ENCODE measurements around the gene HGFAC. TPM values are rescaled to one million over a fixed set of nuclear protein-coding genes. Genes with fewer than 3 reads are reported as not detected.

The HGFAC gene
- total and polyA plus RNA-seq, 8 donors: 0.09 to 2.2 (median 0.47) TPM; not detected in 3

DNA sequence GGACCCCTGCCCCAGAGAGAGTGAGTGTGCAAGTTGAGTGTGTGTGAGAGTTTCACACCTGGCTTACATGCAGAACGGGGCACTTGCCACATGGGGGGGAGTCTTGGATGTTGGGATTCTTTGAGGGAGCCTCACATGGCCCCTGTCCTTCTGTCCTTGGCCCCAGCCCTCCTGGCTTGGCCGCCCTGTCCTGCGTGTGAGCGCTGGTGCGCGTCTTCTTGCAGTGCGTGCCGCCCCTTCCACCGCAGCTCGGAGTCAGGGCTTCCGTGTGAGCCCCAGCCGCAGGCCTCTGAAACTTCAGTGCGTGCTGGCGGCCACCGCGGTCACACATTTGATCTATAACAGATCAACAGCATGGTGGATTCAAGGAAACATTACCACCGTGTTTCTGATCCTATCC is 30.1 kb upstream of the HGFAC start:
- WGBS, 2 donors: 89 to 94% methylated on average over 17 of the region's 17 CpGs
- H3K27me3 ChIP-seq: no peaks in the 10 kb centered on the region
- H3K27ac ChIP-seq: no peak overlapping the region
- H3K9me3 ChIP-seq: no peaks in the 10 kb centered on the region
- no peak overlapping the region for H3K4me3 ChIP-seq
- no peaks in the 10 kb centered on the region for H3K4me1 ChIP-seq
- intact Hi-C loops (cut with DNase I): no loop called here
- no peaks in the 10 kb centered on the region for H3K36me3 ChIP-seq
- FAIRE-seq (no peak), ATAC-seq (no peak), DNase-seq (peak in 1 of 6 donors; percentile 45)
- TF ChIP-seq, protein P1, sequence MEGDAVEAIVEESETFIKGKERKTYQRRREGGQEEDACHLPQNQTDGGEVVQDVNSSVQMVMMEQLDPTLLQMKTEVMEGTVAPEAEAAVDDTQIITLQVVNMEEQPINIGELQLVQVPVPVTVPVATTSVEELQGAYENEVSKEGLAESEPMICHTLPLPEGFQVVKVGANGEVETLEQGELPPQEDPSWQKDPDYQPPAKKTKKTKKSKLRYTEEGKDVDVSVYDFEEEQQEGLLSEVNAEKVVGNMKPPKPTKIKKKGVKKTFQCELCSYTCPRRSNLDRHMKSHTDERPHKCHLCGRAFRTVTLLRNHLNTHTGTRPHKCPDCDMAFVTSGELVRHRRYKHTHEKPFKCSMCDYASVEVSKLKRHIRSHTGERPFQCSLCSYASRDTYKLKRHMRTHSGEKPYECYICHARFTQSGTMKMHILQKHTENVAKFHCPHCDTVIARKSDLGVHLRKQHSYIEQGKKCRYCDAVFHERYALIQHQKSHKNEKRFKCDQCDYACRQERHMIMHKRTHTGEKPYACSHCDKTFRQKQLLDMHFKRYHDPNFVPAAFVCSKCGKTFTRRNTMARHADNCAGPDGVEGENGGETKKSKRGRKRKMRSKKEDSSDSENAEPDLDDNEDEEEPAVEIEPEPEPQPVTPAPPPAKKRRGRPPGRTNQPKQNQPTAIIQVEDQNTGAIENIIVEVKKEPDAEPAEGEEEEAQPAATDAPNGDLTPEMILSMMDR (IDR thresholded peaks at IDR 0.05): no peak

DNA sequence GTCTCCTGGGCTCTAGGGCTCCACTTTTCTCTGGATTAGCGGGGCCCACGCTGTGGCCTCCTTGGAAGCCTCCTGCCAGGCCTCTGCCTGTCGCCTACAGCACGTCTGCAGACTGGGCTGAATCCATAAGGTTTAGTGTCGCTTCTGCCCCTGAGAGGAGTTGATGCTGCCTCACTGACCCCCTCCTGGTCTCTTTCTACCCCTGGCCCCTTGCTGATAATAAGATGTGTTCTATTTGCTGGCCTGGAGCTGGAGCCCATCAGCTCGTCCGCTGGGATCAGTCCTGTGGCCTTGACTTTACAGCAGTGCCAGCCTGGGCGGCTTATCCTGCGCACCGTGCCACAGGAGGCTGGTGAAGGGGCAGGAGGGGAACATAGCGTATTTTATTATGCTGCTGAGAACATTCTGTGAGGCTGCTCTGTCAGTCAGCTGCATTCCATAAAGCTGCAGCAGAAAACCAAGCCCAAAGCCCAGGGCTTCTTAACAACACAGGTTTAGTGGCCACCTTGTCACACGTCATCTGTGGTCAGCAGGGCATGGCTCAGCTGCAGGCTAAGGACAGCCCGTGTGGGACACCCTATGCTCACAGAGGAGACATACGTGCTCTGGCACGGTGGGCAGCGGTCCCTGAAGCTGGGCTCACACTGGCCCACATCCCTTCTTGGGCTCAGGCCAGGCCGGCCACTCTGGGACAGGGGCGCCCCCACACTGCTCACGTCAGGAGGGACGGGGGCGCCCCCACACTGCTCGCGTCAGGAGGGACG is 29.3 kb upstream of the HGFAC start:
- Histone ChIP-seq H3K4me1 (no peaks in the 10 kb centered on the region), H3K9me3 (no peaks in the 10 kb centered on the region), H3K27ac (no peak overlapping the region), H3K36me3 (no peaks in the 10 kb centered on the region), H3K27me3 (no peaks in the 10 kb centered on the region), H3K4me3 (no peak overlapping the region)
- TF ChIP-seq, protein P1 (IDR thresholded peaks at IDR 0.05): no peak
- 84 to 87% methylated on average over 17 to 24 of the region's 24 CpGs for WGBS, 2 donors
- FAIRE-seq (no peak), ATAC-seq (no peak), DNase-seq (no peak)
- intact Hi-C loops (cut with DNase I): no loop called here

DNA sequence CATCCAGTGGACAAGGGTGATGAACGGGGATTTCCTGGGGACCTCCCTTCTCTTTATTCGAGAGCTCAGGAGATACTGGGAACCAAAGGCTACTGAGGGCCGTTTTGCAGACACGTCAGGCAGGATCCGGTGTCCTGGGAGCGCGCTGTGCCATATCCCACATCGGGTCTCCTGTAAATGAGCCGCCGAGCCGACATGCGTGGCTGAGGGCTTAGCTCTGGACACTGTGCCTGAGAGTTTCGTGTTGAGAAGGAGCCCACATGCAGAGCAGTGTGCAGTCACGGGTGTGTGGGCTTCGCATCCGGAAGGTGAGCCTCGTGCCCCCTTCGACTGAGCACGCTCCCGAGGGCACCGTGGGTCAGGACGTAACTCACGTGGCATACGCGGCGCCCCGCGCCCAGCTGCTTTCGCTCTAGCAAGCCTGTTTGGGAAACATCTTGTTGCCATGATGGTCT is 28.5 kb upstream of the HGFAC start:
- DNase-seq: peak in 1 of 6 donors; percentile 36
- H3K27ac ChIP-seq: no peak overlapping the region
- WGBS, 2 donors: 91 to 95% methylated on average over 29 of the region's 29 CpGs
- no peaks in the 10 kb centered on the region for H3K4me1 ChIP-seq
- TF ChIP-seq, protein P1 (IDR thresholded peaks at IDR 0.05): no peak
- no peak overlapping the region for H3K4me3 ChIP-seq
- intact Hi-C loops (cut with DNase I): no loop called here
- FAIRE-seq: no peak
- no peaks in the 10 kb centered on the region for H3K9me3 ChIP-seq
- ATAC-seq: no peak
- H3K36me3 ChIP-seq: peaks cover 0 to 4% (median 0%) of the 10 kb centered on the region in 3 donors
- H3K27me3 ChIP-seq: no peaks in the 10 kb centered on the region

DNA sequence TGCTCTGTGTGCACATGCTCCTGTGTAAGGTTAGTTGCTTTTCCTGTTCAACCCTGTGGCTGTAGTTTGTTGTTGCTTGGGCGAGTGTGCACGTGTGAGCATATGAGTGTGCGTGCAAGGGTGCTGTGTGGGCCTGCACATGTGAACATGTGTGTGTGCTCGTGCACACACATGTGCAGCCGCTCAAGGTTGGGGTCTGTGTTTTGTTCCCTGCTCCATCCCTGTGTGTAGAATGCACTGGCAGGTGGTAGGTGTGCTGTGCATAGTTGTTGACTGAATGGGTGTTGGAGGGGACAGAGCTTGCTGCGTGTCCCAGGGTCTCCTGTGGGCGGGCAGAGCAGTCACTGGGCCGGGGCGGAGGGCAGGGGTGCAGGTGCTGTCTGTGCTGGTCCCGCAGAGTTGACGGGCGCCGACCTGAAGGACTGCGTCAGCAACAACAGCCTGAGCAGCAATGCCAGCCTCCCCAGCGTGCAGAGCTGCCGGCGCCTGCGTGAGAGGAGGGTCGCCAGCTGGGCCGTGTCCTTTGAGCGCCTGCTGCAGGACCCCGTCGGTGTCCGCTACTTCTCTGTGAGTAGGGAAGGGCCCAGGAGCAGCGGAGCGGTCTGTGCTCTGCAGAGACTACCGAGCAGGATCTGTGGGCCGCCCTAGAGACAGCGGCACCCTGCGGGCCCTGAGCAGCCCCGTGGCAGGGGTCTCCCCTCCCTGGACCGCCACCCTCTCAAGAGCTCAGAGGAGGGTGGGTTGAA is 27.9 kb upstream of the HGFAC start:
- H3K9me3 ChIP-seq: no peaks in the 10 kb centered on the region
- 95 to 97% methylated on average over 29 to 32 of the region's 32 CpGs for WGBS, 2 donors
- intact Hi-C loops (cut with DNase I): no loop called here
- H3K36me3 ChIP-seq: peaks cover 0 to 4% (median 0%) of the 10 kb centered on the region in 3 donors
- H3K27me3 ChIP-seq: no peaks in the 10 kb centered on the region
- H3K27ac ChIP-seq: no peak overlapping the region
- ATAC-seq (no peak), FAIRE-seq (no peak), DNase-seq (peak in 1 of 6 donors; percentile 51)
- H3K4me1 ChIP-seq: no peaks in the 10 kb centered on the region
- H3K4me3 ChIP-seq: no peak overlapping the region
- TF ChIP-seq, protein P1 (IDR thresholded peaks at IDR 0.05): no peak

All from pancreas (tissue), 10 donors.